BJ (cell line): ENCODE measurements around the gene GADD45B. TPM values are rescaled to one million over a fixed set of nuclear protein-coding genes. Genes with fewer than 3 reads are reported as not detected.

ENCODE experiments used
- CTCF ChIA-PET: fragments of 350-600 bp; formaldehyde crosslinking; extraction: SDS; loops from one replicate; lab custom pipeline; 2021; ENCODE audit warnings: antibody characterized with exemption, inconsistent platforms; lab: Yijun Ruan, JAX
- POLR2A ChIA-PET: fragments of 300-600 bp; sonication (Branson Sonifier 250); formaldehyde crosslinking; extraction: SDS; loops from one replicate; lab custom pipeline; 2021; ENCODE audit warnings: antibody characterized with exemption; lab: Charles Lee
- DNase-seq: peaks from one replicate; pipeline ENCODE4 v3.0.0-alpha.2; 2011; ENCODE audit warnings: low read depth
- H3K27me3 ChIP-seq: 2 replicates; pipeline ENCODE4 v1.6.0; 2011; ENCODE audit warnings: low read length; ENCODE audit not compliant: control insufficient read depth, insufficient read depth
- H3K36me3 ChIP-seq: 2 replicates; pipeline ENCODE4 v1.5.1; 2011; ENCODE audit warnings: low read length; ENCODE audit not compliant: control insufficient read depth, insufficient read depth
- H3K4me3 ChIP-seq: 2 replicates; pipeline ENCODE4 v1.5.1; 2011; ENCODE audit warnings: low read depth, mild to moderate bottlenecking, control low read depth, low read length
- CTCF ChIP-seq: IDR thresholded peaks from 2 replicates; pipeline ENCODE4 v1.5.1; 2011; ENCODE audit warnings: low read depth, mild to moderate bottlenecking, control low read depth, inconsistent platforms, low read length, moderate library complexity; ENCODE audit not compliant: insufficient read depth
- polyA plus RNA-seq: library from polyadenylated mRNA; depleted of rRNA; stranded (reverse); fragments of >200 nt; gene quantifications from 2 replicates; pipeline ENCODE4 v1.2.3, GENCODE V29; 2011

Gene GADD45B
- polyA plus RNA-seq, 1 experiment = 69.8 TPM

- Histone ChIP-seq H3K36me3 (peaks cover 30% of the 10 kb centered on the region), H3K27me3 (no peaks in the 10 kb centered on the region), H3K4me3 (no peak overlapping the region)
- CTCF ChIA-PET = interaction anchor here (0.9 kb wide), 1 partner anchor 177 kb away, joined by 3 read pairs; no protein-coding TSS in a partner anchor
- no peak for TF ChIP-seq CTCF
- POLR2A ChIA-PET = no interaction called here
- no peak for DNase-seq
These were observed 42.1 kb upstream of the GADD45B start for GRCh38 chr19:2433854-2434253.

- CTCF ChIA-PET = interaction anchor here (0.9 kb wide), 1 partner anchor 176 kb away, joined by 3 read pairs; no protein-coding TSS in a partner anchor
These were observed 41.7 kb upstream of the GADD45B start for GRCh38 chr19:2434267-2434666.

GRCh38 chr19:2434721-2435265, 41.1 kb upstream of the GADD45B start:
- ChIA-PET POLR2A (no interaction called here), CTCF (interaction anchor here (0.9 kb wide), 1 partner anchor 176 kb away, joined by 3 read pairs; no protein-coding TSS in a partner anchor)
- no peaks in the 10 kb centered on the region for H3K27me3 ChIP-seq
- no peak for DNase-seq
- no peak overlapping the region for H3K4me3 ChIP-seq
- TF ChIP-seq CTCF = no peak
- peaks cover 30% of the 10 kb centered on the region for H3K36me3 ChIP-seq

More at GRCh38 chr19:2434267-2434666, 41.7 kb upstream of the GADD45B start:
- POLR2A ChIA-PET = no interaction called here
- no peaks in the 10 kb centered on the region for H3K27me3 ChIP-seq
- H3K4me3 ChIP-seq = no peak overlapping the region
- TF ChIP-seq CTCF = no peak
- peaks cover 30% of the 10 kb centered on the region for H3K36me3 ChIP-seq
- no peak for DNase-seq

GRCh38 chr19:2436384-2436783, 39.5 kb upstream of the GADD45B start:
- H3K36me3 ChIP-seq = peaks cover 28% of the 10 kb centered on the region
- TF ChIP-seq CTCF = no peak
- no peak for DNase-seq
- H3K4me3 ChIP-seq = no peak overlapping the region
- no peaks in the 10 kb centered on the region for H3K27me3 ChIP-seq
- ChIA-PET POLR2A (no interaction called here), CTCF (interaction anchor here (1.9 kb wide), 1 partner anchor 177 kb away, joined by 4 read pairs; no protein-coding TSS in a partner anchor)

- DNase-seq = no peak
- no peak for TF ChIP-seq CTCF
- POLR2A ChIA-PET = no interaction called here
- CTCF ChIA-PET = interaction anchor here (1.5 to 1.9 kb wide), 2 partner anchors 9 to 177 kb away, joined by 3 to 4 read pairs; no protein-coding TSS in a partner anchor
- H3K4me3 ChIP-seq = no peak overlapping the region
- H3K27me3 ChIP-seq = no peaks in the 10 kb centered on the region
- peaks cover 24% of the 10 kb centered on the region for H3K36me3 ChIP-seq
These were observed 39.0 kb upstream of the GADD45B start for GRCh38 chr19:2436926-2437325.
